Neural crest cell (in vitro differentiated cells): ENCODE measurements around the gene ANTXR2. TPM values are rescaled to one million over a fixed set of nuclear protein-coding genes. Genes with fewer than 3 reads are reported as not detected.

Experiments used
- DNase-seq: peaks from one replicate; pipeline ENCODE4 v3.0.0; 2021; ENCODE audit warnings: low read depth, mixed read lengths, low spot score
- H3K27ac Mint-ChIP-seq: one replicate; pipeline ENCODE4 v1.8.0; 2021; ENCODE audit warnings: mild to moderate bottlenecking, mixed read lengths; ENCODE audit not compliant: unreplicated experiment
- H3K27me3 Mint-ChIP-seq: 2 replicates; pipeline ENCODE4 v1.8.0; 2021; ENCODE audit warnings: low read depth, mild to moderate bottlenecking, mixed read lengths
- H3K36me3 Mint-ChIP-seq: 2 replicates; pipeline ENCODE4 v1.8.0; 2021; ENCODE audit warnings: low read depth, mild to moderate bottlenecking, mixed read lengths
- H3K4me1 Mint-ChIP-seq: 2 replicates; pipeline ENCODE4 v1.8.0; 2021; ENCODE audit warnings: mixed read lengths
- H3K4me3 Mint-ChIP-seq: one replicate; pipeline ENCODE4 v1.8.0; 2021; ENCODE audit warnings: mild to moderate bottlenecking, mixed read lengths
- H3K9me3 Mint-ChIP-seq: 2 replicates; pipeline ENCODE4 v1.8.0; 2021; ENCODE audit warnings: mixed read lengths
- CTCF ChIP-seq: fragments of 200-600 bp; sonication (generic); conservative IDR thresholded peaks from 2 replicates; pipeline ENCODE4 v1.5.0; 2021; ENCODE audit warnings: antibody characterized with exemption, mild to moderate bottlenecking
- total RNA-seq: library from RNA; stranded (reverse); gene quantifications from 2 replicates; pipeline ENCODE4 v1.2.1, GENCODE V29; 2021

ANTXR2 gene
- total RNA-seq, 1 donor from 2014 or later, result 36.7 TPM

GRCh38 chr4:80082693-80083092 is 9.7 kb upstream of the ANTXR2 start:
- no peak for TF ChIP-seq CTCF
- H3K4me1 Mint-ChIP-seq, result no peaks in the 10 kb centered on the region

GRCh38 chr4:80081566-80081965 is 8.5 kb upstream of the ANTXR2 start:
- H3K4me1 Mint-ChIP-seq, result no peaks in the 10 kb centered on the region
- H3K27me3 Mint-ChIP-seq, result no peaks in the 10 kb centered on the region
- H3K9me3 Mint-ChIP-seq, result peaks cover 9% of the 10 kb centered on the region
- no peak for TF ChIP-seq CTCF
- DNase-seq, result no peak
- no peak overlapping the region for H3K27ac Mint-ChIP-seq
- H3K36me3 Mint-ChIP-seq, result no peaks in the 10 kb centered on the region
- H3K4me3 Mint-ChIP-seq, result no peak overlapping the region

More at GRCh38 chr4:80082693-80083092, 9.7 kb upstream of the ANTXR2 start:
- H3K27me3 Mint-ChIP-seq, result peaks cover 4% of the 10 kb centered on the region
- no peak overlapping the region for H3K27ac Mint-ChIP-seq
- H3K4me3 Mint-ChIP-seq, result no peak overlapping the region
- no peak for DNase-seq
- H3K9me3 Mint-ChIP-seq, result peaks cover 9% of the 10 kb centered on the region
- H3K36me3 Mint-ChIP-seq, result no peaks in the 10 kb centered on the region

GRCh38 chr4:80079255-80079923 is 6.4 kb upstream of the ANTXR2 start:
- Mint-ChIP-seq H3K4me1 (no peaks in the 10 kb centered on the region), H3K27me3 (no peaks in the 10 kb centered on the region), H3K4me3 (no peak overlapping the region), H3K9me3 (peaks cover 9% of the 10 kb centered on the region), H3K27ac (no peak overlapping the region), H3K36me3 (no peaks in the 10 kb centered on the region)
- TF ChIP-seq CTCF, result no peak
- DNase-seq, result no peak

- no peak for TF ChIP-seq CTCF
- no peak for DNase-seq
- Mint-ChIP-seq H3K9me3 (peaks cover 9% of the 10 kb centered on the region), H3K4me1 (peaks cover 3% of the 10 kb centered on the region), H3K27me3 (no peaks in the 10 kb centered on the region), H3K4me3 (no peak overlapping the region), H3K36me3 (no peaks in the 10 kb centered on the region), H3K27ac (no peak overlapping the region)
These were observed 5.5 kb upstream of the ANTXR2 start for GRCh38 chr4:80078346-80079092.

GRCh38 chr4:80077639-80078038 is 4.6 kb upstream of the ANTXR2 start:
- no peak for DNase-seq
- Mint-ChIP-seq H3K36me3 (no peaks in the 10 kb centered on the region), H3K27ac (no peak overlapping the region), H3K27me3 (no peaks in the 10 kb centered on the region), H3K4me1 (peaks cover 8% of the 10 kb centered on the region), H3K9me3 (peaks cover 9% of the 10 kb centered on the region), H3K4me3 (no peak overlapping the region)
- TF ChIP-seq CTCF, result no peak
